SK-N-SH treated with all-trans-retinoic acid at 6 μM for 48 hours (cell line): ENCODE results near the gene SOX8.

ENCODE experiments used
- ATAC-seq: fragments of 200-7000 bp; cut with Tn5 transposase; 3 replicates; pipeline ENCODE4 v1.9.1; 2020; ENCODE audit warnings: mild to moderate bottlenecking, moderate library complexity
- ARNTL ChIP-seq: fragments of 450-650 bp; formaldehyde crosslinking; IDR thresholded peaks from 2 replicates; pipeline ENCODE4 v1.5.0; 2020; ENCODE audit warnings: low read depth, mild to moderate bottlenecking, moderate library complexity, borderline replicate concordance
- CSDC2 ChIP-seq: fragments of 250-450 bp; sonication (Bioruptor Pico); IDR thresholded peaks from 2 replicates; pipeline ENCODE4 v1.5.0; 2020; ENCODE audit warnings: mild to moderate bottlenecking, moderate library complexity
- ESRRG ChIP-seq: fragments of 250-450 bp; sonication (Bioruptor Pico); IDR thresholded peaks from 2 replicates; pipeline ENCODE4 v1.6.1; 2021; ENCODE audit warnings: mild to moderate bottlenecking
- GLIS3 ChIP-seq: fragments of 250-450 bp; sonication (Bioruptor Pico); IDR thresholded peaks from 2 replicates; pipeline ENCODE4 v1.5.0; 2020; ENCODE audit warnings: mild to moderate bottlenecking, moderate library complexity
- OSR1 ChIP-seq: fragments of 250-450 bp; sonication (Bioruptor Pico); IDR thresholded peaks from 2 replicates; pipeline ENCODE4 v1.8.0; 2022; ENCODE audit warnings: moderate library complexity, mild to moderate bottlenecking, inconsistent platforms
- PPARA ChIP-seq: fragments of 250-450 bp; sonication (Bioruptor Pico); IDR thresholded peaks from 2 replicates; pipeline ENCODE4 v1.5.0; 2020; ENCODE audit warnings: mild to moderate bottlenecking, borderline replicate concordance
- RARB ChIP-seq: fragments of 250-450 bp; sonication (Bioruptor Pico); IDR thresholded peaks from 2 replicates; pipeline ENCODE4 v1.8.0; 2021; ENCODE audit warnings: mild to moderate bottlenecking, moderate library complexity
- SNAI2 ChIP-seq: fragments of 250-450 bp; sonication (Bioruptor Pico); IDR thresholded peaks from 2 replicates; pipeline ENCODE4 v1.5.0; 2020; ENCODE audit warnings: mild to moderate bottlenecking, moderate library complexity
- TCF4 ChIP-seq: fragments of 250-450 bp; sonication (Bioruptor Pico); IDR thresholded peaks from 2 replicates; pipeline ENCODE4 v1.8.0; 2021; ENCODE audit warnings: mild to moderate bottlenecking, moderate library complexity, borderline replicate concordance
- TOX ChIP-seq: fragments of 250-450 bp; sonication (Bioruptor Pico); IDR thresholded peaks from 2 replicates; pipeline ENCODE4 v1.8.0; 2021; ENCODE audit warnings: mild to moderate bottlenecking, moderate library complexity, borderline replicate concordance
- ZC3H10 ChIP-seq: fragments of 250-450 bp; sonication (Bioruptor Pico); IDR thresholded peaks from 2 replicates; pipeline ENCODE4 v1.5.1; 2021; ENCODE audit warnings: mild to moderate bottlenecking, moderate library complexity
- ZFP3 ChIP-seq: fragments of 250-450 bp; sonication (Bioruptor Pico); IDR thresholded peaks from 2 replicates; pipeline ENCODE4 v1.5.0; 2020; ENCODE audit warnings: mild to moderate bottlenecking, moderate library complexity
- ZFP30 ChIP-seq: fragments of 450-650 bp; formaldehyde crosslinking; IDR thresholded peaks from 2 replicates; pipeline ENCODE4 v1.5.0; 2022; ENCODE audit warnings: mild to moderate bottlenecking, moderate library complexity
- ZNF8 ChIP-seq: fragments of 450-650 bp; formaldehyde crosslinking; IDR thresholded peaks from 2 replicates; pipeline ENCODE4 v1.5.0; 2020; ENCODE audit warnings: mild to moderate bottlenecking, moderate library complexity
- TF ChIP-seq, protein P1 (sequence below): fragments of 250-450 bp; sonication (Bioruptor Pico); IDR thresholded peaks from 2 replicates; pipeline ENCODE4 v1.5.1; 2021; ENCODE audit warnings: mild to moderate bottlenecking, moderate library complexity
- TF ChIP-seq, protein P2 (sequence below): fragments of 250-450 bp; sonication (Bioruptor Pico); IDR thresholded peaks from 2 replicates; pipeline ENCODE4 v1.5.1; 2020; ENCODE audit warnings: low read depth, mild to moderate bottlenecking, moderate library complexity
- TF ChIP-seq, protein P3 (sequence below): fragments of 250-450 bp; sonication (Bioruptor Pico); IDR thresholded peaks from 2 replicates; pipeline ENCODE4 v1.5.0; 2020; ENCODE audit warnings: mild to moderate bottlenecking, moderate library complexity
- TF ChIP-seq, protein P4 (sequence below): fragments of 250-450 bp; sonication (Bioruptor Pico); IDR thresholded peaks from 2 replicates; pipeline ENCODE4 v1.8.0; 2020; ENCODE audit warnings: mild to moderate bottlenecking, moderate library complexity, borderline replicate concordance
- TF ChIP-seq, protein P5 (sequence below): fragments of 250-450 bp; sonication (Bioruptor Pico); IDR thresholded peaks from 2 replicates; pipeline ENCODE4 v1.8.0; 2021; ENCODE audit warnings: low read depth, mild to moderate bottlenecking, moderate library complexity, borderline replicate concordance

The SOX8 gene

DNA sequence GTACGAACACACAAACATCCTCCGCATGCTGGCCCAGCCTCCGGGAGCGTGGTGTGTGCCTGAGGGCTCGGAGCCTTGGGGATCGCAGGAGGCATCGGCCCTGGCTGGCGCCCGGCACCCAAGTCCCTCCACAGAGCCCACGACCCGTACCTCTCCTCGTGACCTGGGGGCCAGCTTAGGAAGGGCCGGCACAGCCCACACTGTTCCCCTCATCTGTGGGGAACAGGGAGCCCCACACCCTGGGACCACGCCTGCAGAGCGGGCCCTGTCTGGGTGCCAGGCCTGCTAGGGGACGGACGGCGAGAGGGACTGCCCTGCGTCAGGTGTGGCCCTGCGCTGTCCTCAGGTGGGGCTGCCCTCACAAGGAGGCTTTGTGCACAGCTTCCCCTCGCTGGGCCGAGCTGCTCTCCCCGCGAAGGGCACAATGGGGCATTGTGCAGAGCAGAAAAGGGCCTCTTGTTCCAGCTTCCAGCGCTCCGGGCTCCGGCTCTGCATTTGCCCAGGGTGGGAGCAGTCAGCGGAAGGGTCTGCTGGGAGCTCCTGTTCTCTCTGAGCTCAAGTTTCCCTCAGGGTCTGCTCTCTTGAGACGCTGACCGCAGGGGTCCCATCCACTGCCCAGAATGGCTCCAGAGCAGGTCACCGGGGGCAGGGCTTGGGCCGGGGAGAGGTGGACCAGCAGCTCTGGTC is 9.1 kb upstream of the SOX8 start:
- no peak for ATAC-seq
- no peak for TF ChIP-seq PPARA (CRISPR knock-in tag)
- TF ChIP-seq ZNF8 (CRISPR knock-in tag): no peak
- no peak for TF ChIP-seq RARB (CRISPR knock-in tag)
- TF ChIP-seq, protein P1, sequence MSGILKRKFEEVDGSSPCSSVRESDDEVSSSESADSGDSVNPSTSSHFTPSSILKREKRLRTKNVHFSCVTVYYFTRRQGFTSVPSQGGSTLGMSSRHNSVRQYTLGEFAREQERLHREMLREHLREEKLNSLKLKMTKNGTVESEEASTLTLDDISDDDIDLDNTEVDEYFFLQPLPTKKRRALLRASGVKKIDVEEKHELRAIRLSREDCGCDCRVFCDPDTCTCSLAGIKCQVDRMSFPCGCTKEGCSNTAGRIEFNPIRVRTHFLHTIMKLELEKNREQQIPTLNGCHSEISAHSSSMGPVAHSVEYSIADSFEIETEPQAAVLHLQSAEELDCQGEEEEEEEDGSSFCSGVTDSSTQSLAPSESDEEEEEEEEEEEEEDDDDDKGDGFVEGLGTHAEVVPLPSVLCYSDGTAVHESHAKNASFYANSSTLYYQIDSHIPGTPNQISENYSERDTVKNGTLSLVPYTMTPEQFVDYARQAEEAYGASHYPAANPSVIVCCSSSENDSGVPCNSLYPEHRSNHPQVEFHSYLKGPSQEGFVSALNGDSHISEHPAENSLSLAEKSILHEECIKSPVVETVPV: no peak
- TF ChIP-seq TCF4 (CRISPR knock-in tag): no peak
- TF ChIP-seq CSDC2 (CRISPR knock-in tag): no peak
- TF ChIP-seq ZFP30 (CRISPR knock-in tag): no peak
- TF ChIP-seq OSR1: no peak
- TF ChIP-seq ZFP3 (CRISPR knock-in tag): no peak
- TF ChIP-seq ZC3H10: no peak
- TF ChIP-seq SNAI2 (CRISPR knock-in tag): no peak
- TF ChIP-seq, protein P2, sequence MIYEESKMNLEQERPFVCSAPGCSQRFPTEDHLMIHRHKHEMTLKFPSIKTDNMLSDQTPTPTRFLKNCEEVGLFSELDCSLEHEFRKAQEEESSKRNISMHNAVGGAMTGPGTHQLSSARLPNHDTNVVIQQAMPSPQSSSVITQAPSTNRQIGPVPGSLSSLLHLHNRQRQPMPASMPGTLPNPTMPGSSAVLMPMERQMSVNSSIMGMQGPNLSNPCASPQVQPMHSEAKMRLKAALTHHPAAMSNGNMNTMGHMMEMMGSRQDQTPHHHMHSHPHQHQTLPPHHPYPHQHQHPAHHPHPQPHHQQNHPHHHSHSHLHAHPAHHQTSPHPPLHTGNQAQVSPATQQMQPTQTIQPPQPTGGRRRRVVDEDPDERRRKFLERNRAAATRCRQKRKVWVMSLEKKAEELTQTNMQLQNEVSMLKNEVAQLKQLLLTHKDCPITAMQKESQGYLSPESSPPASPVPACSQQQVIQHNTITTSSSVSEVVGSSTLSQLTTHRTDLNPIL (CRISPR knock-in tag): no peak
- TF ChIP-seq ESRRG (CRISPR knock-in tag): no peak
- TF ChIP-seq, protein P3, sequence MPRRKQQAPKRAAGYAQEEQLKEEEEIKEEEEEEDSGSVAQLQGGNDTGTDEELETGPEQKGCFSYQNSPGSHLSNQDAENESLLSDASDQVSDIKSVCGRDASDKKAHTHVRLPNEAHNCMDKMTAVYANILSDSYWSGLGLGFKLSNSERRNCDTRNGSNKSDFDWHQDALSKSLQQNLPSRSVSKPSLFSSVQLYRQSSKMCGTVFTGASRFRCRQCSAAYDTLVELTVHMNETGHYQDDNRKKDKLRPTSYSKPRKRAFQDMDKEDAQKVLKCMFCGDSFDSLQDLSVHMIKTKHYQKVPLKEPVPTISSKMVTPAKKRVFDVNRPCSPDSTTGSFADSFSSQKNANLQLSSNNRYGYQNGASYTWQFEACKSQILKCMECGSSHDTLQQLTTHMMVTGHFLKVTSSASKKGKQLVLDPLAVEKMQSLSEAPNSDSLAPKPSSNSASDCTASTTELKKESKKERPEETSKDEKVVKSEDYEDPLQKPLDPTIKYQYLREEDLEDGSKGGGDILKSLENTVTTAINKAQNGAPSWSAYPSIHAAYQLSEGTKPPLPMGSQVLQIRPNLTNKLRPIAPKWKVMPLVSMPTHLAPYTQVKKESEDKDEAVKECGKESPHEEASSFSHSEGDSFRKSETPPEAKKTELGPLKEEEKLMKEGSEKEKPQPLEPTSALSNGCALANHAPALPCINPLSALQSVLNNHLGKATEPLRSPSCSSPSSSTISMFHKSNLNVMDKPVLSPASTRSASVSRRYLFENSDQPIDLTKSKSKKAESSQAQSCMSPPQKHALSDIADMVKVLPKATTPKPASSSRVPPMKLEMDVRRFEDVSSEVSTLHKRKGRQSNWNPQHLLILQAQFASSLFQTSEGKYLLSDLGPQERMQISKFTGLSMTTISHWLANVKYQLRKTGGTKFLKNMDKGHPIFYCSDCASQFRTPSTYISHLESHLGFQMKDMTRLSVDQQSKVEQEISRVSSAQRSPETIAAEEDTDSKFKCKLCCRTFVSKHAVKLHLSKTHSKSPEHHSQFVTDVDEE (CRISPR knock-in tag): no peak
- no peak for TF ChIP-seq ARNTL (CRISPR knock-in tag)
- TF ChIP-seq, protein P4, sequence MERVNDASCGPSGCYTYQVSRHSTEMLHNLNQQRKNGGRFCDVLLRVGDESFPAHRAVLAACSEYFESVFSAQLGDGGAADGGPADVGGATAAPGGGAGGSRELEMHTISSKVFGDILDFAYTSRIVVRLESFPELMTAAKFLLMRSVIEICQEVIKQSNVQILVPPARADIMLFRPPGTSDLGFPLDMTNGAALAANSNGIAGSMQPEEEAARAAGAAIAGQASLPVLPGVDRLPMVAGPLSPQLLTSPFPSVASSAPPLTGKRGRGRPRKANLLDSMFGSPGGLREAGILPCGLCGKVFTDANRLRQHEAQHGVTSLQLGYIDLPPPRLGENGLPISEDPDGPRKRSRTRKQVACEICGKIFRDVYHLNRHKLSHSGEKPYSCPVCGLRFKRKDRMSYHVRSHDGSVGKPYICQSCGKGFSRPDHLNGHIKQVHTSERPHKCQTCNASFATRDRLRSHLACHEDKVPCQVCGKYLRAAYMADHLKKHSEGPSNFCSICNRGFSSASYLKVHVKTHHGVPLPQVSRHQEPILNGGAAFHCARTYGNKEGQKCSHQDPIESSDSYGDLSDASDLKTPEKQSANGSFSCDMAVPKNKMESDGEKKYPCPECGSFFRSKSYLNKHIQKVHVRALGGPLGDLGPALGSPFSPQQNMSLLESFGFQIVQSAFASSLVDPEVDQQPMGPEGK (CRISPR knock-in tag): no peak
- TF ChIP-seq GLIS3: no peak
- TF ChIP-seq, protein P5, sequence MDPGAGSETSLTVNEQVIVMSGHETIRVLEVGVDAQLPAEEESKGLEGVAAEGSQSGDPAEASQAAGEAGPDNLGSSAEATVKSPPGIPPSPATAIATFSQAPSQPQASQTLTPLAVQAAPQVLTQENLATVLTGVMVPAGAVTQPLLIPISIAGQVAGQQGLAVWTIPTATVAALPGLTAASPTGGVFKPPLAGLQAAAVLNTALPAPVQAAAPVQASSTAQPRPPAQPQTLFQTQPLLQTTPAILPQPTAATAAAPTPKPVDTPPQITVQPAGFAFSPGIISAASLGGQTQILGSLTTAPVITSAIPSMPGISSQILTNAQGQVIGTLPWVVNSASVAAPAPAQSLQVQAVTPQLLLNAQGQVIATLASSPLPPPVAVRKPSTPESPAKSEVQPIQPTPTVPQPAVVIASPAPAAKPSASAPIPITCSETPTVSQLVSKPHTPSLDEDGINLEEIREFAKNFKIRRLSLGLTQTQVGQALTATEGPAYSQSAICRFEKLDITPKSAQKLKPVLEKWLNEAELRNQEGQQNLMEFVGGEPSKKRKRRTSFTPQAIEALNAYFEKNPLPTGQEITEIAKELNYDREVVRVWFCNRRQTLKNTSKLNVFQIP: no peak
- TF ChIP-seq, all 23 proteins: peak for 0

DNA sequence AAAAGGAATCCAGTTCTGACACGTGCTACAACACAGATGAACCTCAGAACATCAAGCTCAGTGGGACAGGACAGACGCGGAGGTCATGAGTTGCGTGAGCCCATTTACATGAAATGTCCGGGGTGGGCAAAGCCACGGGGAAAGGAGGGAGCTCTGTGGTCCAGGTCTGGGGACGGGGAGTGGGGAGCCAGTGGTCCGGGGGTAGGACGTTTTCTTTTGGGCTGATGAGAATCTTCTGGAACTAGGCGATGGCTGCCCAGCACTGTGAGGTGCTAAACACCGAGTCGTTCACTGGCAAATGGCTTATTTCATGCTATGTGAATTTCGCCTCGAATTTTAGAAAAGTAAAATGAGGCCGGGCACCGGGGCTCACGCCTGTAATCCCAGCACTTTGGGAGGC is 8.2 kb upstream of the SOX8 start:
- no peak for TF ChIP-seq TCF4 (CRISPR knock-in tag)
- no peak for TF ChIP-seq TOX (CRISPR knock-in tag)
- TF ChIP-seq, protein P2 (CRISPR knock-in tag): no peak
- TF ChIP-seq CSDC2 (CRISPR knock-in tag): no peak
- no peak for TF ChIP-seq RARB (CRISPR knock-in tag)
- no peak for TF ChIP-seq ESRRG (CRISPR knock-in tag)
- TF ChIP-seq, protein P3 (CRISPR knock-in tag): no peak
- no peak for ATAC-seq
